Mucosa of descending colon (tissue), 3 donors: ENCODE data around the gene CCDC3. TPM values are rescaled to one million over a fixed set of nuclear protein-coding genes. Genes with fewer than 3 reads are reported as not detected.

Source experiments
- ATAC-seq: fragments of 200-7000 bp; cut with Tn5 transposase; one replicate; pipeline ENCODE4 v1.9.1; 2020; ENCODE audit warnings: mild to moderate bottlenecking, moderate library complexity
- DNase-seq, 3 donors: peaks; one replicate each; pipeline ENCODE4 v3.0.0-alpha.2; 2020
- H3K36me3 ChIP-seq: fragments of 200-600 bp; one replicate; pipeline ENCODE4 v1.8.0; 2021; ENCODE audit warnings: low read depth, mild to moderate bottlenecking
- H3K4me1 ChIP-seq: fragments of 200-600 bp; one replicate; pipeline ENCODE4 v1.8.0; 2021; ENCODE audit warnings: low read depth, mild to moderate bottlenecking
- H3K4me3 ChIP-seq: fragments of 200-600 bp; one replicate; pipeline ENCODE4 v1.8.0; 2021; ENCODE audit warnings: mild to moderate bottlenecking
- H3K9me3 ChIP-seq: fragments of 200-600 bp; one replicate; pipeline ENCODE4 v1.8.0; 2021; ENCODE audit warnings: mild to moderate bottlenecking
- CTCF ChIP-seq: fragments of 200-600 bp; IDR thresholded peaks from one replicate; pipeline ENCODE4 v1.8.0; 2022; ENCODE audit warnings: antibody characterized with exemption, mild to moderate bottlenecking
- intact Hi-C, 2 donors: fragments of 100-400 bp; cut with DNase I in 1 of 2; cut with micrococcal nuclease in 1 of 2; formaldehyde crosslinking; loops; one replicate each; pipeline versions ENCODE4 v1.11.0 to v1.11.1; 2022; cut with DNase I, micrococcal nuclease
- total RNA-seq, 3 donors: library from RNA; stranded (reverse); fragmentation: NEBNext Ultra II Directional in 2 of 3; extraction: Animal tissue kit (Norgen Biotek cat#: 25700) in 2 of 3; gene quantifications; one replicate each; pipeline versions ENCODE4 v1.2.1 to v1.2.4, GENCODE V29; 2021 to 2023
- donor health status: DM: no; HTN: no; CAD: no; lungs with moderate emphysema.
- donor health status: DM: no; HTN: no; CAD: no.
- donor health status: DM: no; HTN: yes; CAD: no.

The CCDC3 gene
- total RNA-seq, 3 donors from 2014 or later = 0.84 to 3.3 (median 2.3) TPM

- Histone ChIP-seq H3K36me3 (no peaks in the 10 kb centered on the region), H3K4me3 (no peak overlapping the region), H3K4me1 (no peaks in the 10 kb centered on the region), H3K9me3 (no peaks in the 10 kb centered on the region)
- intact Hi-C loops = no loop called here
- DNase-seq (no peak), ATAC-seq (no peak)
- TF ChIP-seq CTCF = no peak
Observed at GRCh38 chr10:12944931-12945330, 56.6 kb downstream of the CCDC3 start.

- DNase-seq = no peak
- no peak for ATAC-seq
- intact Hi-C loops = no loop called here
- Histone ChIP-seq H3K9me3 (no peaks in the 10 kb centered on the region), H3K4me3 (no peak overlapping the region), H3K4me1 (no peaks in the 10 kb centered on the region), H3K36me3 (no peaks in the 10 kb centered on the region)
- TF ChIP-seq CTCF = no peak
Observed at GRCh38 chr10:12943425-12943824, 58.1 kb downstream of the CCDC3 start.

GRCh38 chr10:12941966-12942365 is 59.5 kb downstream of the CCDC3 start:
- no peaks in the 10 kb centered on the region for H3K36me3 ChIP-seq
- intact Hi-C loops = no loop called here
- DNase-seq = no peak
- no peaks in the 10 kb centered on the region for H3K9me3 ChIP-seq
- no peak for TF ChIP-seq CTCF
- ATAC-seq = no peak
- H3K4me3 ChIP-seq = no peak overlapping the region
- no peaks in the 10 kb centered on the region for H3K4me1 ChIP-seq

GRCh38 chr10:12940791-12941190 is 60.7 kb downstream of the CCDC3 start:
- DNase-seq (no peak), ATAC-seq (no peak)
- no peak for TF ChIP-seq CTCF
- Histone ChIP-seq H3K36me3 (no peaks in the 10 kb centered on the region), H3K4me1 (no peaks in the 10 kb centered on the region), H3K4me3 (no peak overlapping the region), H3K9me3 (no peaks in the 10 kb centered on the region)
- intact Hi-C loops = no loop called here

GRCh38 chr10:12938271-12938670 is 63.2 kb downstream of the CCDC3 start:
- Histone ChIP-seq H3K4me1 (no peaks in the 10 kb centered on the region), H3K9me3 (no peaks in the 10 kb centered on the region), H3K4me3 (no peak overlapping the region), H3K36me3 (no peaks in the 10 kb centered on the region)
- DNase-seq (no peak), ATAC-seq (no peak)
- intact Hi-C loops = no loop called here
- no peak for TF ChIP-seq CTCF

GRCh38 chr10:12937527-12937926 is 64.0 kb downstream of the CCDC3 start:
- intact Hi-C loops = no loop called here
- H3K9me3 ChIP-seq = no peaks in the 10 kb centered on the region
- ATAC-seq (no peak), DNase-seq (no peak)
- H3K4me1 ChIP-seq = no peaks in the 10 kb centered on the region
- TF ChIP-seq CTCF = no peak
- no peaks in the 10 kb centered on the region for H3K36me3 ChIP-seq
- no peak overlapping the region for H3K4me3 ChIP-seq
